ENCODE results near the gene NPHS1. TPM values are rescaled to one million over a fixed set of nuclear protein-coding genes. Genes with fewer than 3 reads are reported as not detected.
A peak's percentile ranks its signal among the peaks of the same experiment; 100 is the strongest.

Gene NPHS1
- total and polyA plus RNA-seq, 2 experiments from 2014 or later, result 0.30 to 0.76 TPM

- WGBS (ENCODE audit: low lambda C conversion rate, missing lambda C conversion rate), result 85% methylated on average over 10 of the region's 10 CpGs
- H3K27ac ChIP-seq, result no peak overlapping the region
- no peaks in the 10 kb centered on the region for H3K27me3 ChIP-seq
- H3K4me2 ChIP-seq, result no peak overlapping the region
- no peak for DNase-seq (ENCODE audit: low spot score)
- H4K20me1 ChIP-seq (ENCODE audit: insufficient read depth, poor library complexity, severe bottlenecking), result no peaks in the 10 kb centered on the region
- H3K9me2 ChIP-seq (replicated peaks; ENCODE audit: insufficient read depth), result no peaks in the 10 kb centered on the region
- no peaks in the 10 kb centered on the region for H3K9me3 ChIP-seq (ENCODE audit: low read depth)
- no peaks in the 10 kb centered on the region for H3K79me2 ChIP-seq
- no peaks in the 10 kb centered on the region for H3K4me1 ChIP-seq (ENCODE audit: insufficient read depth)
- TF ChIP-seq CTCF (IDR thresholded peaks at IDR 0.05; ENCODE audit: poor library complexity) (no peak), EZH2phosphoT487 (IDR thresholded peaks at IDR 0.05; ENCODE audit: low read depth, severe bottlenecking, unreplicated experiment) (no peak), EZH2 (IDR thresholded peaks at IDR 0.05; ENCODE audit: borderline replicate concordance) (no peak)
- no peaks in the 10 kb centered on the region for H3K36me3 ChIP-seq (replicated peaks; ENCODE audit: insufficient read depth, low read depth)
- H3K4me3 ChIP-seq, result no peak overlapping the region
- no peak overlapping the region for H2AFZ ChIP-seq
These were observed 67.0 kb downstream of the NPHS1 start for GRCh38 chr19:35785339-35785627.

GRCh38 chr19:35784503-35785338 lies 67.6 kb downstream of the NPHS1 start:
- H2AFZ ChIP-seq, result no peak overlapping the region
- no peaks in the 10 kb centered on the region for H3K4me1 ChIP-seq (ENCODE audit: insufficient read depth)
- no peak overlapping the region for H3K4me3 ChIP-seq
- H4K20me1 ChIP-seq (ENCODE audit: insufficient read depth, poor library complexity, severe bottlenecking), result no peaks in the 10 kb centered on the region
- H3K36me3 ChIP-seq (replicated peaks; ENCODE audit: insufficient read depth, low read depth), result no peaks in the 10 kb centered on the region
- no peaks in the 10 kb centered on the region for H3K9me3 ChIP-seq (ENCODE audit: low read depth)
- TF ChIP-seq EZH2 (IDR thresholded peaks at IDR 0.05; ENCODE audit: borderline replicate concordance) (no peak), EZH2phosphoT487 (IDR thresholded peaks at IDR 0.05; ENCODE audit: low read depth, severe bottlenecking, unreplicated experiment) (no peak), CTCF (IDR thresholded peaks at IDR 0.05; ENCODE audit: poor library complexity) (no peak)
- H3K27me3 ChIP-seq, result no peaks in the 10 kb centered on the region
- H3K79me2 ChIP-seq, result no peaks in the 10 kb centered on the region
- H3K27ac ChIP-seq, result no peak overlapping the region
- 66% methylated on average over 18 of the region's 45 CpGs for WGBS (ENCODE audit: low lambda C conversion rate, missing lambda C conversion rate)
- peak overlapping the region; percentile 29 for H3K4me2 ChIP-seq
- no peaks in the 10 kb centered on the region for H3K9me2 ChIP-seq (replicated peaks; ENCODE audit: insufficient read depth)
- peak; percentile 46 for DNase-seq (ENCODE audit: low spot score)

- no peak for DNase-seq (ENCODE audit: low spot score)
- H3K4me3 ChIP-seq, result no peak overlapping the region
- H3K4me1 ChIP-seq (ENCODE audit: insufficient read depth), result no peaks in the 10 kb centered on the region
- TF ChIP-seq EZH2phosphoT487 (IDR thresholded peaks at IDR 0.05; ENCODE audit: low read depth, severe bottlenecking, unreplicated experiment), result no peak
- TF ChIP-seq CTCF (IDR thresholded peaks at IDR 0.05; ENCODE audit: poor library complexity), result no peak
- TF ChIP-seq EZH2 (IDR thresholded peaks at IDR 0.05; ENCODE audit: borderline replicate concordance), result no peak
- no peaks in the 10 kb centered on the region for H3K79me2 ChIP-seq
- whole genome bisulfite sequencing (ENCODE audit: low lambda C conversion rate, missing lambda C conversion rate), result 67% methylated on average over 15 of the region's 28 CpGs
- H2AFZ ChIP-seq, result no peak overlapping the region
- H3K27ac ChIP-seq, result no peak overlapping the region
- H3K36me3 ChIP-seq (replicated peaks; ENCODE audit: insufficient read depth, low read depth), result no peaks in the 10 kb centered on the region
- H3K9me2 ChIP-seq (replicated peaks; ENCODE audit: insufficient read depth), result no peaks in the 10 kb centered on the region
- H4K20me1 ChIP-seq (ENCODE audit: insufficient read depth, poor library complexity, severe bottlenecking), result no peaks in the 10 kb centered on the region
- H3K27me3 ChIP-seq, result no peaks in the 10 kb centered on the region
- H3K9me3 ChIP-seq (ENCODE audit: low read depth), result no peaks in the 10 kb centered on the region
- H3K4me2 ChIP-seq, result peak overlapping the region; percentile 29
These were observed 68.6 kb downstream of the NPHS1 start for GRCh38 chr19:35783469-35784434.
